Left cardiac atrium (tissue), 4 donors: ENCODE measurements around the gene BHMT. TPM values are rescaled to one million over a fixed set of nuclear protein-coding genes. Genes with fewer than 3 reads are reported as not detected.

Source experiments
- ATAC-seq, 2 donors: fragments of 200-7000 bp; cut with Tn5 transposase; one replicate each; pipeline ENCODE4 v1.9.1; 2020; ENCODE audit warnings: mild to moderate bottlenecking in 2 of 2, moderate library complexity in 2 of 2
- DNase-seq: peaks from one replicate; pipeline ENCODE4 v3.0.0-alpha.2; 2020
- intact Hi-C, 2 donors: fragments of 100-400 bp; cut with DNase I; formaldehyde crosslinking; loops; one replicate each; pipeline versions ENCODE4 v1.14.1 to v1.15.1; 2022 to 2023
- long read RNA-seq: library from polyadenylated mRNA; unstranded; transcript quantifications from one replicate; pipeline ENCODE4 v2.0.0, GENCODE V29; 2021
- total RNA-seq, 2 donors: library from RNA; stranded (reverse); fragmentation: NEBNext Ultra II Directional; extraction: Animal tissue kit (Norgen Biotek cat#: 25700); gene quantifications; one replicate each; pipeline ENCODE4 v1.2.1, GENCODE V29; 2021
- donor health status: DM: no; HTN: yes; CAD: no.
- donor health status: DM: no; HTN: yes; CAD: no; lungs with severe emphysema.
- donor health status: DM: yes; HTN: yes; CAD: no.
- donor health status: Dilated cardiomyopathy.

BHMT gene, protein sequence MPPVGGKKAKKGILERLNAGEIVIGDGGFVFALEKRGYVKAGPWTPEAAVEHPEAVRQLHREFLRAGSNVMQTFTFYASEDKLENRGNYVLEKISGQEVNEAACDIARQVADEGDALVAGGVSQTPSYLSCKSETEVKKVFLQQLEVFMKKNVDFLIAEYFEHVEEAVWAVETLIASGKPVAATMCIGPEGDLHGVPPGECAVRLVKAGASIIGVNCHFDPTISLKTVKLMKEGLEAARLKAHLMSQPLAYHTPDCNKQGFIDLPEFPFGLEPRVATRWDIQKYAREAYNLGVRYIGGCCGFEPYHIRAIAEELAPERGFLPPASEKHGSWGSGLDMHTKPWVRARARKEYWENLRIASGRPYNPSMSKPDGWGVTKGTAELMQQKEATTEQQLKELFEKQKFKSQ
- under 1 TPM; 0.18 to 0.44 TPM for total RNA-seq
- long read RNA-seq: 0 reads

- peak; percentile 24 for DNase-seq
- intact Hi-C loops: no loop called here
- ATAC-seq: peak in 1 of 2 donors; percentile 65
These were observed at the start of gene BHMT for GRCh38 chr5:79111387-79111959. Gene BHMT, plus strand, starts transcription at chr5:79111809. Its CDS starts 77 bp downstream, at chr5:79111886.

- no peak for DNase-seq
- intact Hi-C loops: no loop called here
- ATAC-seq: no peak
These were observed 49.2 kb upstream of the BHMT start for GRCh38 chr5:79062436-79062835.

DNA sequence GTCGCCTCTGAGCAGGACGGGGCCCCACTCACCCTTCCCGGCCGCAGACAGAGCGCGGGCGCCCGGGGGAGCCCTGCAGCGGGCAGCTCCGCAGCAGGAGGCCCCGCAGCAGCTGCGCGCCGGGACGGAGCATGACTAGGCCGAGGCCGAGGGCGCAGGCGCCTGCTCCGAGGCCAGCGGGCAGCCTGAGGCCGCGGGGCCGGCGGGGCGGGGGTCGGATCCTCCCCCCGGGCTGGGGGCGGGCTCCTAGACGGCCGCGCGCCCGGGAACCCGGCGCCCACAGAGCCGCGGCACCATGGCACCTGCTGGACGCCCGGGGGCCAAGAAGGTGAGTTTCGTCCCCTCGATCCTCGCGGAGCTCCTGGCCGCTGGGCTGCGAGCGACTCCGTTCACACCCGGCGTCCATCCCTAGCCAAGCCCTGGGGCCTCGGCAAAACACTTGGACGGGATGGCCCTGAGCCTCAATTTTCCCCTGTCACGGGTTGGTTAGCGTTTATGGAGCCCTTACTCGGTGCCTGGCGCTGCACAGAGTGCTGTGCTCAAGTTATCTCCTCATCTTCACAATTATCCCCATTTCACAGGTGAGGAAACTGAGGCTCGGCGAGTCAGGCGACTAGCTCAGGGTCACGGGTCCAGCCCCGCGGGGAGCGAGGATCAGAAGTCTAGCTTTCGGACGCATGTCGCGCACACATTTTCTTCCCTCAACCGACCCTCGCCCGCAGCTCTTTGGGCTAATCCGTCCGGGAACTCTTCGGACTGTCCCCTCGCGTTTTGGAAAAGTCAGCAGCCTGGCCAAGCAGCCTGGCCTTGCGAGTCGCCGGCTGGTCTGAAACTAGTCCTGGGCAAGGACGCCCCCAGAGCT is 41.9 kb upstream of the BHMT start, which contains the start of the genes BHMT2 and DMGDH:
Gene BHMT2, plus strand, starts transcription at position 280 of the 862 bp plus-strand sequence. Its CDS starts 16 bp downstream, at position 296.
Gene DMGDH, minus strand, starts transcription at position 187 of the 862 bp plus-strand sequence. Its CDS starts 54 bp downstream, at position 133.
- ATAC-seq (peak; percentile 94 to 97), DNase-seq (peak; percentile 61)
- intact Hi-C loops: no loop called here

DNA sequence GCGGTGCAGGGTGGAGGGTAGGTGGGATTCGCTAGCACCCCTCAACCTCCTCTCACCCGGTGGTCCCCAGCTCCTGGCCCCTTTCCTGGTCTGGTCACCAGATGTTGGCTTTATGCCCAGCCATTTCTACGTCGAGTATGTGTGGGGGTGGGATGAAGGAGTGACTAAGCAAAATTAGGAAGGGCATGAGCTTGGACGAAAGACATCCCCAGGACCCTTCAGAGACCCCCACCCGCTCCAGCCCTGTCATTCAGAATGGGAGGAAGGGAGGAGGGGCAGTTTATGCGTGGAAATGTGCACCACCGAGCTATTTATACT is 41.3 kb upstream of the BHMT start:
- intact Hi-C loops: no loop called here
- peak; percentile 28 for DNase-seq

GRCh38 chr5:79074641-79075040 is 37.0 kb upstream of the BHMT start:
- intact Hi-C loops: no loop called here

More for the DNA sequence above, 41.3 kb upstream of the BHMT start:
- ATAC-seq: peak; percentile 39 to 57

GRCh38 chr5:79075646-79076426 is 35.8 kb upstream of the BHMT start:
- ATAC-seq (peak; percentile 44 to 77), DNase-seq (no peak)

More at GRCh38 chr5:79074641-79075040, 37.0 kb upstream of the BHMT start:
- DNase-seq (no peak), ATAC-seq (no peak)

GRCh38 chr5:79076819-79077218 is 34.8 kb upstream of the BHMT start:
- DNase-seq (no peak), ATAC-seq (no peak)
- intact Hi-C loops: no loop called here

More at GRCh38 chr5:79075646-79076426, 35.8 kb upstream of the BHMT start:
- intact Hi-C loops: no loop called here

- intact Hi-C loops: no loop called here
- no peak for ATAC-seq
- no peak for DNase-seq
These were observed 33.8 kb upstream of the BHMT start for GRCh38 chr5:79077680-79078365.

GRCh38 chr5:79080804-79081203 is 30.8 kb upstream of the BHMT start:
- ATAC-seq (no peak), DNase-seq (no peak)
- intact Hi-C loops: no loop called here

DNA sequence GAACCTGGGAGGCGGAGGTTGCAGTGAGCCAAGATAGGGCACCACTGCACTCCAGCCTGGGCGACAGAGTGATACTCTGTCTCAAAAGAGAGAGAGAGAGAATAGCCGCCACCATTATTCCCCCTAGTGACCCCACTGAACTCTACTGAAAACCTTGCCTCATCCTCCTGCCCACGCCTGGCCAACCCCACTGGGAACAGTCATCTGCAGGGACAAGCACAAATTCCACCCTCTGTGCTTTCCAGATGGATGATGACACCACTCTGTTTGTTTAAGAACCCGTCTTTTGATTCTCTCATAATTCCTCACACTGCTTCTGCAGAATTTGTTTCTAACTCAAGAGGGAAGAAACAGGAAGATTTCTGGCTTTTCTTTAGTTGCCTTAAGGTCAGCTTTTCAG is 29.8 kb upstream of the BHMT start:
- intact Hi-C loops: no loop called here
- no peak for ATAC-seq

GRCh38 chr5:79086116-79086515 is 25.5 kb upstream of the BHMT start:
- no peak for ATAC-seq
- intact Hi-C loops: no loop called here
- no peak for DNase-seq

More for the DNA sequence above, 29.8 kb upstream of the BHMT start:
- DNase-seq: no peak

DNA sequence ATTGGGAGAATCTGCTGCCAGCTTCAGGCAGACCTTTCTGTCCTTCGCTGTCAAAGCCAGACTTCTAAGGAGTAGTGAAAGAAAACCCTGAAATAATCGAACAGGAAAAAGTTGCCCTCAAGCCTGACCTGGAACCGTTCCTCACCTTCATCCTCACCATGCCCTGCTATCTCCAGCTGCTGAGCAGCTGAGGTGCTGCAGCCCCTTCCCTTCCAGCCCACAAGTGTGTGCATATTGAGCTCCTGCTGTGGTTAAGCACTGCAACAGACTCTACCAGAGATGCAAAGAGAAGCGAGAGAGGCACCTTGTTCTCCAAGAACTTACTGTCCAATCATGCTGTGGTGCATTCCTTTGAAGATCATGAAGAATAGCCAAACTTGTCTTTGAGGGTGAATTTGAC is 23.1 kb upstream of the BHMT start:
- ATAC-seq: no peak
- intact Hi-C loops: no loop called here
- DNase-seq: no peak

DNA sequence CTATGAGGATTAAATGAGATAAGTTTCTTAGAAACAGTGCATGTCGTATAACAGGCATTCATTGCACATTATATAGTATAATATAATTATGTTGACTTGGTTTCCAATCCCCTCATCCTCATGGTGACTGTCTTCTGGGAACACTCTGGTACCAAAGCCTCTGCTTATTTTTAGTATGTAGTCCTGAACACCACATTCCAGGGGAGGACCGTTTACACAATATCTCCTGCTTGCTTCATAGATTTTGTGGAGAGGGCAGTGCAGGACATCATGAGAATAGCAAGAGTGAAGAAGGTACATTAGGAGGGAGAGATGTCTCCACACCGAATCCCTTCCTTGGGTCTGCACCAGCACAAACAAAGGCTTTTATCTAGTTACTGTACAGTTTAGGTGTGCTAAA is 20.5 kb upstream of the BHMT start:
- intact Hi-C loops: no loop called here
- DNase-seq (no peak), ATAC-seq (peak in 1 of 2 donors; percentile 55)

DNA sequence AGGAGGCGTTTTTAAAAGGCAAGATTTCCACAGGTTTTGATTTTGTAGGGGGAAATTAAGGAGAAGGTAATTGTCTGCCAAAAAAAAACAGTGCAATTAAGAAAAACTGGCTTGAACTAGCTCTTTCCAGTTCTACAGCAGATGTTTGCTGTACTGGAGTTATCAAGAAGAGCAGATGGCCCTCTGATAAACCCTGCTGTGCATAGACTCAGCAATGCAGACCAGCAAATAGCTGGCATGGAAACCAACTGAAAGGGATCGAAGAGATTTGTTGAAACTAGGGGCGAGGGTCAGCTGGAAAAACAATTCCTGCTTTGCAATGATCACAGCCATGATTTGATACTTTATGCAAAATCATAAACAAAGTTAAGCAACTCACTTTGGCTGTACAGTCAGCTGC is 17.8 kb upstream of the BHMT start:
- intact Hi-C loops: no loop called here
- ATAC-seq (no peak), DNase-seq (no peak)

DNA sequence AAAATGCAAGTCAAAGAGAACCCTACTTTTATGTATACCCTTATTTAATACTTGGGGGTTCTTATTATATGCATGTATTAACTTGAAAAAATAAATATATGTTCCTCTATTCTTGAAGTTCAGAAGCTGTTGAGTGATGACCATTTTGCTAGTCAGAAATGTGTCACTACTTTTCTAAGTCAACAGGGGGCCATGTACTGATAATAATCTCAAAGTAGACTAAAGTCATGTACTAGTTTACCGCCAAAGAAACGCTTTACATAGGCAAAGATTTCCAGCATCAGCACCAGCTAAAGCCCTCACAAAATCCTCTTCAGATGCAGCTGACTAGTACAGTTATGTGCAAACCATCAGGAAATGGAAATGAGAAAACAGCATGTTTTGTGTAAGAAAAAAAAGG is 5.7 kb upstream of the BHMT start:
- no peak for ATAC-seq
- intact Hi-C loops: loop anchor here in 1 of 2 donors (5.0 kb wide), 1 partner anchor 79 kb away; no protein-coding TSS in a partner anchor
- DNase-seq: no peak

- intact Hi-C loops: loop anchor here in 1 of 2 donors (5.0 kb wide), 1 partner anchor 80 kb away; no protein-coding TSS in a partner anchor
- DNase-seq (no peak), ATAC-seq (peak; percentile 19 to 64)
These were observed 4.4 kb upstream of the BHMT start for GRCh38 chr5:79107020-79107796.

DNA sequence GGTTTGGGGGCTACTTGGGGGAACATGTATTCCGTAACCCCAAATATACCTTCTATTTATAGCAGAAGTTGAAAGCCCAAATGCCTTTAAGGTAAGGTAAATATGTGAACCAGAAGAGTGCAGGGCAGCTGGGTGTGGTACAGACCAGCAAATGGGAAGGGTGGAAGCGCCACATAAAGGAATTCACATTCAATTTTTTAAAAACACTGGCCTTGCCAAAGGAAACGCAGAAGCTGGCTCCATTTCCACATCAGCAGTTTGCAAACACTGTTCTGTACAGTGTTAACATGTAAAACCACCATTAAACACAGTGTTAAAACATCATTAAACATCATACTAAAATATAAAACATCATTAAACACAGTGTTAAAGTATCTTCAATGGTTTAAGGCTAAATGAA is 3.5 kb upstream of the BHMT start:
- intact Hi-C loops: loop anchor here in 1 of 2 donors (5.0 kb wide), 1 partner anchor 81 kb away; no protein-coding TSS in a partner anchor
- ATAC-seq (no peak), DNase-seq (no peak)
